ENCODE measurements around the gene ZFX.
"Not testable (repeated sequence)": the region's sequence is repeated elsewhere in the genome, so short reads cannot be mapped to it uniquely, and the experiment has no call there.

The ZFX gene

GRCh38 chrX:24153178-24153795 is 3.8 kb downstream of the ZFX start:
- no peak for DNase-seq

GRCh38 chrX:24153796-24154189 is 4.3 kb downstream of the ZFX start:
- no peak for DNase-seq

GRCh38 chrX:24154490-24155034 is 5.0 kb downstream of the ZFX start:
- DNase-seq: no peak

DNA sequence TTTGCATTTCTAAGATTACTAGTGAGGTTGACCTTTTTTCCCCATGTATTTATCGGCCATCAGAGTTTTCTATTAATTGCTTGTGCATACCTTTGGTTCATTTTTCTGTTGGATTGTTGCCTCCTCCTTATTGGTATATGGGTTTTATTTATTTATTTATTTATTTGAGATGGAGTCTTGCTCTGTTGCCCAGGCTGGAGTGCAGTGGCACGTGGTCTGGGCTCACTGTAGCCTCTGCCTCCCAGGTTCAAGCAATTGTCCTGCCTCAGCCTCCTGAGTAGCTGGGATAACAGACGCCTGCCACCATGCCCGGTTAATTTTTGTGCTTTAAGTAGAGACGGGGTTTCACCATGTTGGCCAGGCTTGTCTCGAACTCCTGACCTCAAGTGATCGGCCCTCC is 6.2 kb downstream of the ZFX start:
- not testable (repeated sequence) for DNase-seq

DNA sequence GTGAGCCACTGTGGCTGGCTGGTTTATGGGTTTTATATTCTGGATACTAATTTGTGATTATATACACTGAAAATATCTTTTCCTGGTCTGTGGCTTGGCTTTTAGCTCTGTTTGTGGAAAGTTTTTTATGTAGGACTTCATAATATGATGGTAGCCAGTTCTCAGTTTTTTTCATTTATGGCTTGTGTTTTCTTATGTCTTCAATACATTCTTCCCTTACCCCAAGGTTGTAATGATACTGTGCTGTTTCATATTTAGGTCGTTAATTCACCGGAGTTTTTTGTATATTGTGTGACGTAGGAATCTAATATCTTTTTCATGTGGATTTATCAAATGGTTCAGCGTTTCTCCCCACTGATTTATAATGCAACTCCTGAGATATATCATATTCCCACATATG is 6.6 kb downstream of the ZFX start:
- DNase-seq: no peak

DNA sequence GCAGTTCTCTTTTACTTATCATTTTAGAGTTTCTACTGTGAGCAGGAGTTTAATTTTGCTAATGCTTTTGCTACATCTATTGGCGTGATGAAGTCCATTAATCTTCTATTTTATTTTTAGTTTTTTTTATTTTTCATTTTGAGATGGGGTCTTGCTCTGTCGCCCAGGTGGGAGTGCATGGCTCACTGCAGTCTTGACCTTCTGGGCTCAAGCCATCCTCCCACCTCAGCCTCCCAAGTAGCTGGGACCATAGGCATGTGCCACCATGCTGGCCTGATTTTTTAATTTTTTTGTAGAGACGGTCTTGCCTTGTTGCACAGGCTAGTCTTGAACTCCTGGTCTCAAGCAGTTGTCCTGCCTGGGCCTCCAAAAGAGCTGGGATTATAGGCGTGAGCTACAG is 9.4 kb downstream of the ZFX start:
- DNase-seq: no peak

GRCh38 chrX:24166078-24166477 is 16.5 kb downstream of the ZFX start:
- no peak for DNase-seq

DNA sequence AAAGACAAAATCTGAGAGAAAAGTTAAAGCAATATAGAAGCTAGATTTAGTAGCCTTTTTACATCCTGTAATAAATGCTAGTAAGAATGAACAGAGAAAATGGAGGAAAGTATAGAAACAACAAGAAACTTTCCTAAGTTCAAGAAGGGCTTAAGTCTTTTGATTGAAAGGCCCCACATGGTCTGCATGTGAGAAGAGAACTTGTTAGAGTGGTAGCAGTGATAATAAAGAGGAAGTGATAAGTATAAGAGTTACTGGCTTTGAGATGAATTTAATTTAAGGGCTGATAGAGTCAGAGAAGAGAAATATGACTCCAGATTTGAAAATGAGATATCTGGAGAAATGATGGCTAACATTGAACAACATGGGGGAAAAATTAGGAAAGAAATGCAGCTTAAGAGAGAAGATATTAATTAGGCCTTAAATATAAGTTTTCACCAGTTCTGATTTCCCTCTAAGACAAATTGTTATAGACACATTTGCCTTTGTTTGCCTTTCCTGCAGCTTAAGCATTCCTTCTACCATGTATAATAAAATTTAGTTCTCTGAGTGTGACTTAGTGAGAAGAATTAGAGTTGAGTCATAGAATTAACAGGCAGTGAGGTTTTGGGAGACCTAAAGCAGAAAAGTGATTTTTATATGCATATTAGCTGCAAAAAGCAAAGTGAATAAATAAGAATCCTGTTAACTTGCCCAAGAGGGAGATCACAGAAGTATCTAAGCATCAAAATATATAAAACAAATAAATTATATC is 18.4 kb downstream of the ZFX start:
- no peak for DNase-seq

GRCh38 chrX:24168807-24169206 is 19.3 kb downstream of the ZFX start:
- DNase-seq: no peak

DNA sequence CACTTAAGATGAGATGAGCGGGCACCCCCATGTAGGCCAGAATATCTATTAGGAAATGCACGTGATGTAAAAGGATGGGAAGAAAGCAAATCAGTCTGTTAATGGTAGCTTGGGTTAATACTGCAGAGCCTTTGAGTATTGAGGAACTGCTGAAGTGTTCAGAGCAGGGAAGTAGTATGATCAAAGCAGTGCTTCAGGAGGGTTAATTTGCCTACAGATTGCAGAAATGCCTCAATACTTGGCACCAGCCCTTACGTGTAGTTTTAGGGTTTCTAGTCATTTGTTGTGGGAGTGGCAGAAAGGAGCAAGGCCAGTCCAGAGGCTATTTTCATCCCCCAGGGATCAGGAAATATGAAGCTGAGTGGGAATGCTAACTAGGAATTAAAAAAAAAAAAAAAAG is 19.7 kb downstream of the ZFX start:
- no peak for DNase-seq

DNA sequence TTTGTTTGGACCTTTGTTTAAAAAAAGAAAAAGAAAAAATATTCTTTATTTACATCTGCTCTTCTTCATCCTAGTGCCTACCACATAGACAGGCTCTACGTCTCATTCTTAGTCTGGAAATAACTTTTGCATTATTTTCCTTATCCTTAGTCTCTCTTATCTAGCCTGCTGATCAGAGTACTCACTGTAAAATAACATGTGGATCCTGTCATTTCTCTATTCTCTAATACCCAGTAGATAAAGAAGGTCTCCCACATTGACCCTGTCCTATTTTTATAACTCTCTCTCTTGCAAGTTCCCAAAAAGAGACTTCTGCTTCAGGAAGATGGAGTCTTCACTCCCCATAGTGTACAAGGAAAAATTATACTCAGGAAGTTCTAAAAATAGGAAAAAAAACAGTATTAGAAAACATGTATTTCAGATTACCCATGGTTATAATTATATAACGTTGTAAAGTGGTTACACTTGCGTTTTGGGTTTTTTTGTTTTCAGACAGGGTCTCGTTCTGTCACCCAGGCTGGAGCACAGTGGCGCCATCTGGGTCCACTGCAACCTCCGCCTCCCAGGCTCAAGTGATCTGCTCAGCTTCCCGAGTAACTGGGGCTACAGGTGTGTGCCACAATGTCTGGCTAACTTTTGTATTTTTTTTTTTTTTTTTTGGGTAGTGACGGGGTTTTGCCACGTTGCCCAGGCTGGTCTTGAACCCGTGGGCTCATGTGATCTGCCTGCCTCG is 23.8 kb downstream of the ZFX start:
- DNase-seq: no peak

GRCh38 chrX:24175276-24175675 is 25.7 kb downstream of the ZFX start:
- DNase-seq: no peak

DNA sequence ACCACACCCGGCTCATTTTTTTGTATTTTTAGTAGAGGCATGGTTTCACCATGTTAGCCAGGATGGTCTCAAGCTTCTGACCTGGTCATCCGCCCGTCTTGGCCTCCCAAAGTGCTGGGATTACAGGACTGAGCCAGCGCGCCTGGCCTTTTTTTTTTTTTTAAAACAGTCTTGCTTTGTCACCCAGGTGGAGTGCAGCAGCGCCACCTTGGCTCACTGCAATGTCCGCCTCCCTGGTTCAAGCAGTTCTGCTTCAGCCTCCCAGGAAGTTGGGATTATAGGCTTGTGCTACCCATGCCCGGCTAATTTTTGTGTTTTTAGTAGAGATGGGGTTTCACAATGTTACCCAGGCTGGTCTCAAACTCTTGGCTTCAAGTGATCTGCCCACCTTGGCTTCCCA is 28.9 kb downstream of the ZFX start:
- no peak for DNase-seq

DNA sequence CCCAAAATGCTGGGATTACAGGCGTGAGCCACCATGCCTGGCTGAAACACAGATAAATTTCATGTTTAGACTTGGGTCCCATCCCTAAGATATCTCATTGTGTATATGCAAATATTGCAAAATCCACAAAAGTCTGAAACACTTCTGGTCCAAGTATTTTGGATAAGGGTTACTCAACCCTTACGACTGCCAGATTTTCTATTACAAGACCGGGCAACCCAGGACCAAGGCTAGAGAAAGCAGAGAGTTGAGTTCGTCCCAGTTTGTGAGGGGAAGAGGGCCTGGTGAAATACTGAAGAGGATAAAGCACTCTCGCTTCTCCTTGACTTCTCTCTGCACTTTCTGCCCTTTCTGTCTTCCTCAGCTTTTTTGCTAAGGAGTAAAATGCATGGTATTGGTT is 34.5 kb downstream of the ZFX start:
- no peak for DNase-seq

DNA sequence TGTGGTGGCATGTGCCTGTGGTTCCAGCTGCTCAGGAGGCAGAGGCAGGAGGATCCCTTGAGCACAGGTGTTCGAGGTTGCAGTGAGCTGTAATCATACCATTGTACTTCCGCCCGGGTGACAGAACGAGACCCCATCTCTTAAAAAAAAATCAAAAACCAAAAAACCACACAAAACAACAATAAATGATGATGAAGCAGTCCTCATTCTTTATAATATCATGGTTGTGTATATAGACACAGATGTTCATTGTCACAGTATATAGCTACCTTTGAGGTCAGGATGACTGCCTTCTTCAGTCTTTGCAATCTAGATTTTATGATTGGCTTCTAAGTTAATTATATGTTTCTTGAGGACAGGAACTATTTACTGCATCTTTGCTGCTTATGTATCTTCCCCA is 37.0 kb downstream of the ZFX start:
- no peak for DNase-seq

GRCh38 chrX:24186986-24187385 is 37.5 kb downstream of the ZFX start:
- DNase-seq: no peak

DNA sequence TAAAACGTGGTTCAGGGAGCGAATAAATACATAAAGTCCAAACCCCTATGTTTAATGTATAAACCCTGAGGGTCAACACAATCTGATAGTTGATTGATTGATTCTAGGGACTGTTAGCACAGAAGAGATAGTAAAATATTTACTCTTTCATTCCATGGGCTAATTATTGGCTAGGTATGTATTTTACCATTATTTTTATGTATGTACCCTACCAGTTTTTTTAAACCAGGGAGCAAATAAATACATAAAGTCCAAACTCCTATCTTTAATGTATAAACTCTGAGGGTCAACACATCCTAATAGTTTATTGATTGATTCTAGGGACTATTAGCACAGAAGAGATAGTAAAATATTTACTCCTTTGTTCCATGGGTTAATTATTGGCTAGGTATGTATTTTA is 40.0 kb downstream of the ZFX start:
- DNase-seq: no peak

DNA sequence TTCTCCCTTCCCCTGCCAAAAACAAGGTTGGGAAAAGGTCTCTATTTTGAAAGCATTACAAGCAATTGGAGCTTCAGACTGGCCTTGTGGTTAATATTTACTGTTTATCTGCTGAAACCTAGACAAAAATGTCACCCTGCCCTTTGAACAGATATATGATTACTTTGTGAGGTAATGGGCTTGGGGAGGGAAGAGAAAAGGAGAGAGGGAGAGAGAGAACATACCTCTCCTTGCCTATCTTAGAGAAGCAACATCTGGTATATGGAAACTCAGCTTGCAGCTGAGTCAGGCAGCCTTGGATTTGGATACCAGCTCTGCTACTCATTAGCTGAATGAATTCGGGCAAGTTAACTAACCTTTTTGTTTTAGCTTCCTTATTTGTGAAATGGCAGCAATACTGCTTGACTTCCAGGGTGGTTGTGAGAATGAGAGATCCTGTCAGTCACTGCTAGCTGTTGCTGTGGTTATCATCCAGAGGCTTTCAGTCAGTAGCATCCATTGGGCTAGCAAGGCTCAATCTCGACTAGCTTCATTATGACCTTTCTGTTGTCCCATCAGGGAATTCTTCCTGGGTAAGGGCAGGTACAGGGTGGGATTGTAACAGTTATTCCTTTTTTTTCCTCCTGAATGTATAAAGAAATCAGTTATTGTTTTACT is 41.1 kb downstream of the ZFX start:
- no peak for DNase-seq

- no peak for DNase-seq
These were observed 47.0 kb downstream of the ZFX start for GRCh38 chrX:24196509-24196908.

GRCh38 chrX:24198101-24198500 is 48.6 kb downstream of the ZFX start:
- no peak for DNase-seq

DNA sequence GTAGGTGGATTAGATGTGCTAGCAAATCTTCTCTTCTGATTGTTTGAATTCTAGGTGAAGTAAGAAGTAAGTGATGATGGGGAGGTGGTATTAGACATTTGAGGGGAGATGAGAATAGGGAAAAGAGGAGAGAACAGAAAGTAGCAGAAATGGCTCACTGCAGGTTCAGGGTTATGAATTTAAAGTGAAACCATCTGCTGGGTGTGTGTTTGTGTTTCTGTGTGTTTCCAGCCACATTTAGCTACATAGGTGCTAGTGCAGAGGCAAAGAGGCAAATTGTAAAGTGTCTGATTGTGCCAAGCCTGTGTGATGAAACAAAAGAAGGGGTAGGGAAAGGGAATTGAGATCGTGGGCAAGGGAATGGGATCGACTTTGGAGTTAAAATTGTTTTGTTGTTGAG is 50.6 kb downstream of the ZFX start:
- no peak for DNase-seq

- no peak for DNase-seq
These were observed 51.7 kb downstream of the ZFX start for GRCh38 chrX:24201216-24201615.

DNA sequence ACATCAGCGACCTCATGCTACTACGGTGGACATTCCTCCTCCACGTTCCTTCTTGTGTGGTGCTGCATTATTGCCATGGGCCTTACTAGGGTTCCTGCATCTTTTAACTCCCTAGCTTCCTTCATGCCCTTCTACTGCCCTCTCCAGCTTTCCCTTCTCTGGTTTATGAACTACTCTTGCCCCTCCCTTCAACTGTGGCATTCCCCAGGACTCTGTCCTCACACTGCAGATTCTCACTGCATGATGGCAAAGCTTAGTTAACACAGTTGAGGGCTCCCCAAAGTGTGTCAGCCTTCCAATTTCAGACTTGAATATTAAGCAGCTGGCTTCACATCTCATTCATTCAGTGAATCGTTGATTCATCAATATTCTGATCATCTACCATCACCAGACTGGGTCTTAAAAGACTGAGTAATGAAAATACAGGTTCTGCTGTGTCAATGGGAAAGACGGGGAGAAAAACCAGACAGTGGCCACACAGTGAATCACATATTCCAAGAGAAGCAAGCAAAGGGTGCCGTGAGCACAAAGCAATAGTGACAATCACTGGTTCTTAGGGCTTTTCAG is 53.0 kb downstream of the ZFX start:
- no peak for DNase-seq

Measured in 8988T (cell line).